GDM1 (cell line): ENCODE results near the gene PIPOX.

Experiments used
- DNase-seq: peaks from one replicate; lab custom pipeline; 2025; lab: John Stamatoyannopoulos, UW

PIPOX gene

GRCh38 chr17:29048440-29049368, 5.8 kb downstream of the PIPOX start:
- no peak for DNase-seq

GRCh38 chr17:29049541-29050145, 6.7 kb downstream of the PIPOX start:
- DNase-seq, result no peak

GRCh38 chr17:29050176-29050575, 7.2 kb downstream of the PIPOX start:
- no peak for DNase-seq

- no peak for DNase-seq
These were observed 8.3 kb downstream of the PIPOX start for GRCh38 chr17:29051194-29051593.

GRCh38 chr17:29051731-29052130, 8.8 kb downstream of the PIPOX start:
- no peak for DNase-seq

- DNase-seq, result no peak
These were observed 11.9 kb downstream of the PIPOX start for GRCh38 chr17:29054835-29055234.

- DNase-seq, result no peak
These were observed 14.4 kb downstream of the PIPOX start for GRCh38 chr17:29057361-29057760.

GRCh38 chr17:29058391-29058790, 15.4 kb downstream of the PIPOX start:
- DNase-seq, result no peak

GRCh38 chr17:29059281-29059680, 16.3 kb downstream of the PIPOX start:
- no peak for DNase-seq

GRCh38 chr17:29060475-29060874, 17.5 kb downstream of the PIPOX start:
- DNase-seq, result no peak

GRCh38 chr17:29061036-29061435, 18.1 kb downstream of the PIPOX start:
- no peak for DNase-seq

GRCh38 chr17:29062215-29062614, 19.3 kb downstream of the PIPOX start:
- DNase-seq, result no peak

- DNase-seq, result no peak
These were observed 21.1 kb downstream of the PIPOX start for GRCh38 chr17:29063992-29064391.

- DNase-seq, result no peak
These were observed 23.1 kb downstream of the PIPOX start for GRCh38 chr17:29066047-29066446.

- no peak for DNase-seq
These were observed 23.7 kb downstream of the PIPOX start for GRCh38 chr17:29066606-29067005.

- no peak for DNase-seq
These were observed 25.9 kb downstream of the PIPOX start for GRCh38 chr17:29068818-29069217.

- no peak for DNase-seq
These were observed 26.6 kb downstream of the PIPOX start for GRCh38 chr17:29069526-29070041.

GRCh38 chr17:29070308-29070707, 27.4 kb downstream of the PIPOX start:
- DNase-seq, result no peak

GRCh38 chr17:29070781-29071180, 27.8 kb downstream of the PIPOX start:
- DNase-seq, result no peak

- no peak for DNase-seq
These were observed 28.4 kb downstream of the PIPOX start for GRCh38 chr17:29071303-29071702.

- DNase-seq, result no peak
These were observed 30.1 kb downstream of the PIPOX start for GRCh38 chr17:29073045-29073444.

GRCh38 chr17:29073520-29073919, 30.6 kb downstream of the PIPOX start:
- DNase-seq, result no peak

- DNase-seq, result no peak
These were observed 31.5 kb downstream of the PIPOX start for GRCh38 chr17:29074488-29074887.
